HG02798 (cell line): Measurements from ENCODE around the gene CD96.

Experiments
- ATAC-seq: cut with Tn5 transposase; IDR thresholded peaks from one replicate; pipeline ENCODE4 v1.9.1; 2021; ENCODE audit warnings: mild to moderate bottlenecking; ENCODE audit not compliant: unreplicated experiment, poor library complexity

CD96 gene

DNA sequence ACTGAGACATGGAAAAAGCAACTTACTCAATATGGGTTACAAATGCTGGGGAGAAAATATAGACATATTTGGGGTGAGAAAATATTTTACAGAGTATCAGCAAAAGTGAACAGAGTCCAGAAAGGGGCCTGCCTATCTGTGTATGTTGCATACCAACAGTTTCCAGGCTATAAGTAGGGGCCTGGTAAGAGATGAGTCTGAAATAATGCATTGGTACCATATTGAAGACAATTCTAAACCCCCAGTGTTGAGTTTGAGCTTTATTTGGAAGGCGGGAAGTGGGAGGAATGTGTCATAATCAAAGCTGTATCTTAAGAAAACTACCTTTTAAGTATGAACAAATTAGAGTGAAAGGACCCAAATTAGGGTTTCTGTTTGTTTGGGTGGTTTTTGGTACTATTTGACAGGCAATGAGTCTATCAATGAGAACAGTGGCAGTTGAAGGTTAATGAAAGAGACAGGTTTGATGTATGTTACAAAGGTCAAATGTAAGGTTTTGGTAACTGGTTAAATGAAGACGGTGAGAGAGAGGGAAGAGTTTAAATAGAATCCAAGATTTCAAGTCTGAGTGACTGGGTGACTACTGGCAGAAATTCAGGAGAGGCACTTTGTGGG is 159.4 kb downstream of the CD96 start:
- ATAC-seq, result no peak
